Measurements from ENCODE around the gene BOLL. TPM values are rescaled to one million over a fixed set of nuclear protein-coding genes. Genes with fewer than 3 reads are reported as not detected.

The BOLL gene
- total and polyA plus RNA-seq, 4 experiments from 2014 or later: not detected

DNA sequence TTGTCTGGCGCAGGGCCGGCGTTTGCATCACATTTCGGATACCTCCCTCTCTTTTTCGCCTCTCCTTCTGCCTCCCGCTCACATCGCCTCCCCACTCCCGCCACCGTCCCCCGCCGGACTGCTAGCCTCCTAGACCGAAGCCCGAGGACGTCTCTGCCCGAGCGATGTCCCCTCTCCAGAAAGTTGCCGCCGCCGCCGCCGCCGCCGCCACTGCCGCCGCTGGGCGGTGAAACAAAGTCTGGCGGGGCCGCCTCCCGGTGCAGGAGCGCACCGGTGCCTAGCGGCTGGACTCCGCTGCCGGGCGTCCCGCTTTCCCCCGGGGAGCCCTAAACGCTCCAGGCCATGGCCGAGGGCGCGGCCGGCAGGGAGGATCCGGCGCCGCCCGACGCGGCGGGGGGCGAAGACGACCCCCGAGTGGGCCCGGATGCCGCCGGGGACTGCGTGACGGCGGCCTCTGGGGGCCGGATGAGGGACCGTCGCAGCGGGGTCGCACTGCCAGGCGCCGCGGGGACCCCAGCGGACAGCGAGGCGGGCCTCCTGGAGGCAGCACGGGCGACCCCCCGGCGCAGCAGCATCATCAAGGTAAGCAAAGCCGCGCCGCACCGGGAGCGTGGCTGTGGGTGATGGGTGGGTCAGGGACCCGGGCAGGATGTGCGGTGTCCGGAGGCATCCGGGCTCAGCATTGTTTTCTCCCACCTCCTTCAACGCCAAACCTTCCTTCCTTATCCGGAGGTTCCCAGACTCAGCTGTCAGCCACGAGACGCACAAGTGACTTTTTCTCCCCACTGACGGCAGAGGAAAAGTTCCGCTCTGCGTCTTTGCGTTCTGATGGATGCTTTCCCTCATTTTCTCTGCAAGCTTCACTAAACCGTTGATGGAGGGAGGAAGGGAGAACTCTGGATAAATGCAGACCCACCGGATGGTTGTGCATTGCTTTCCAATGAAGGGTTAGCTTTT is 19.9 kb upstream of the BOLL start:
- ChIA-PET CTCF (ENCODE audit: partially characterized antibody) (interaction anchor here (1.0 to 2.7 kb wide), 10 partner anchors 9 to 492 kb away, joined by 3 to 16 read pairs (median 4); no protein-coding TSS in a partner anchor), POLR2A (ENCODE audit: partially characterized antibody) (interaction anchor here (0.7 to 1.5 kb wide), 10 partner anchors 8 to 248 kb away, joined by 3 to 9 read pairs (median 3); partner anchors contain the start of gene MARS2)
- Mint-ChIP-seq H3K4me1 (peaks cover 39 to 59% (median 50%) of the 10 kb centered on the region in 4 donors), H3K36me3 (peaks cover 0 to 5% of the 10 kb centered on the region in 2 donors), H3K4me3 (peak overlapping the region; percentile 88 to 97 (median 92)), H3K27ac (peak overlapping the region; percentile 77 to 94 (median 88)), H3K27me3 (peaks cover 0 to 1% of the 10 kb centered on the region in 2 donors), H3K9me3 (no peaks in the 10 kb centered on the region)
- Histone ChIP-seq H3K27ac (ENCODE audit: low read depth, low read length) (peak overlapping the region; percentile 61), H3K9me3 (ENCODE audit: control insufficient read depth in 1 of 2, low read length in 2 of 2) (no peaks in the 10 kb centered on the region), H3K4me1 (ENCODE audit: insufficient read depth, low read length) (peaks cover 58% of the 10 kb centered on the region), H3K36me3 (ENCODE audit: insufficient read depth, low read length) (no peaks in the 10 kb centered on the region), H3K27me3 (ENCODE audit: insufficient read depth, low read length) (no peaks in the 10 kb centered on the region), H3K4me3 (ENCODE audit: low read length in 2 of 2) (peak overlapping the region; percentile 60 to 82)
- DNase-seq: peak; percentile 26 to 47 (median 32)
- intact Hi-C loops (cut with micrococcal nuclease): loop anchor here (1.0 to 5.0 kb wide), 6 partner anchors 8 to 181 kb away; no protein-coding TSS in a partner anchor

DNA sequence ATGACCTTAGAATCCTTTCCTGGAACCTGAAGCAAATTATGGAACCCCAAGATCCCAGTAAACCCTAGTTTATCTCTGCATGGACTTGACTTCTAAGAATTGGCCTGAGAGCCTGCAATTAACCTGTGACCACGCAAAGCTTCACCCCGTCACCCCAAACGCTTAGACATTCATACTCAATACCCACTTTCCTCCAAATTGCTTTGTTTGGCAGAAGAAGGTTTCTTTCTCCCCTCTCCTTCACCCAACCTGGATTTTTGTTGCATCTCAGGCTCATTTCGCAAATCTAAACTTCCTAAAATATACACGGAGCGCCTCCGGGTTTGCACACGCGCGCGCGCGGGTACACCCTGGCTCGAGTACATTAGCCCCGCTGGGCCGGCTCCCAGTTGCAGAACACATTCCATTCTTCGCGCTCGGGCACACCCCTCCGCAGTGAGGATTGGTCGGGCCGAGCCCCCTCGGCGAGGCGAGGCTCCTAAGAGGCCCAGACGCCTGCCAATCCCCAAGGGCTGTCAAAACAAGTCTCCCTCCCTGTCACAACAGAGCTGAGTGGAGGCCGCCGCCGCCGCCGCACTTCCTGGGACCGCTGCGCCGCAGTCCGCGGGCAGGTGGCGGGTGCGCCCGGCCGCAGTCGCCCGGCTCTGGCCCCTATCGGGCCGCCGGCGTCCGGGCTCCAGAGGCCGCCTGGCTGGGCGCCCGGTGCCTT is 19.1 kb upstream of the BOLL start, which contains the start of gene PLCL1:
TSS of gene PLCL1 (plus strand) at position 545 of the 709 bp plus-strand sequence.
- peak; percentile 89 to 92 (median 90) for DNase-seq
- H3K27me3 ChIP-seq (ENCODE audit: insufficient read depth, low read length): no peaks in the 10 kb centered on the region
- ChIA-PET POLR2A (ENCODE audit: partially characterized antibody) (interaction anchor here (0.7 to 1.5 kb wide), 10 partner anchors 9 to 493 kb away, joined by 3 to 9 read pairs (median 4); partner anchors contain the start of gene MARS2), CTCF (ENCODE audit: partially characterized antibody) (interaction anchor here (1.0 to 2.7 kb wide), 10 partner anchors 10 to 492 kb away, joined by 3 to 16 read pairs (median 3); no protein-coding TSS in a partner anchor)
- Mint-ChIP-seq H3K27me3 (peaks cover 0 to 1% of the 10 kb centered on the region in 2 donors), H3K4me3 (peak within 1 kb of the TSS; percentile 92 to 97 (median 96)), H3K27ac (peak within 1 kb of the TSS; percentile 77 to 94 (median 89)), H3K36me3 (peaks cover 0 to 5% of the 10 kb centered on the region in 2 donors), H3K4me1 (peaks cover 35 to 54% (median 45%) of the 10 kb centered on the region in 4 donors), H3K9me3 (no peaks in the 10 kb centered on the region)
- intact Hi-C loops (cut with micrococcal nuclease): loop anchor here (1.0 to 2.0 kb wide), 5 partner anchors 9 to 182 kb away; no protein-coding TSS in a partner anchor
- peak within 1 kb of the TSS; percentile 61 for H3K27ac ChIP-seq (ENCODE audit: low read depth, low read length)
- no peaks in the 10 kb centered on the region for H3K36me3 ChIP-seq (ENCODE audit: insufficient read depth, low read length)
- H3K4me3 ChIP-seq (ENCODE audit: low read length in 2 of 2): peak within 1 kb of the TSS; percentile 60 to 82
- H3K9me3 ChIP-seq (ENCODE audit: control insufficient read depth in 1 of 2, low read length in 2 of 2): no peaks in the 10 kb centered on the region
- H3K4me1 ChIP-seq (ENCODE audit: insufficient read depth, low read length): peaks cover 50% of the 10 kb centered on the region

DNA sequence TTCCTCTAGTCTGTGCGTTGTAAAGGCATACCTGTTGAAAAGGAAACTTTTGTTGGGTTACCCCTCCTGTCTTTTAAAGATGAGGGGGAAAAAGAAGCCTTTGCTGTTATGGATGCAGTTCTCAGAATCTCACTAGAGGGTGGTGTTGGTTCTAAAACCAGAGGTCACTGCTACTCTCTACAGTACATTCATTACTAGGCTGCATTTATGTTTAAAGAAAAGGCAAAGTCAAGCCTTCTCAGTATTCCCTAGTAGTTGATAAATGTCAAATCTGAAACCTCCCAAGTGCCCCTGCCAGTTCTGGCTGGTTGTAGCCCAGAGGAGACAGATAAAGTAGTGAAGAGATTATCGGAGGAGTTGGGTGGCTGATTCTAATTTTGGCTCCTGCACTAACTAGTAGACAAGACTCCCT is 17.9 kb upstream of the BOLL start:
- CTCF ChIA-PET (ENCODE audit: partially characterized antibody): interaction anchor here (1.0 to 2.7 kb wide), 5 partner anchors 10 to 494 kb away, joined by 3 to 16 read pairs (median 11); no protein-coding TSS in a partner anchor
- peaks cover 1 to 2% of the 10 kb centered on the region in 2 donors for H3K27me3 Mint-ChIP-seq

DNA sequence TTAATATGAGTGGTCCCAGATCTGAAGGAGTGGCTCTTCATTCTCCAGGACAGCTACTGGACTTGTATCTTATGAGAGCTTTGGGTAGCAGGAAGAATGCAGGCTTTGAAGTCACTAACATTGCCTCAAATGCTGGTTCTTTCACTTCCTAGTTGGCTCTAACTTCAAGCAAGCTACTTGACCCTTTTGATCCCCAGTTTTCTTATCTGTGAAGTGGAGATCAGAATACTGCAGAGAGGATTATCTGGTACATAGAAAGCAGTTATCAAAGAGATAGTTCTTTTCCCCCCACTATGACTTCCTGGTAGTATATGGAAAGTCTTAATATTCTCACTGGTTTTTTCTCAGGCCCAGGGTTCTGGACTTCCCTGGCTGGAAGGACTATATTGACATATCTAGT is 15.9 kb upstream of the BOLL start:
- H3K27me3 ChIP-seq (ENCODE audit: insufficient read depth, low read length): no peaks in the 10 kb centered on the region
- intact Hi-C loops (cut with micrococcal nuclease): no loop called here
- Mint-ChIP-seq H3K4me1 (peaks cover 13 to 22% (median 20%) of the 10 kb centered on the region in 4 donors), H3K27me3 (peaks cover 1 to 5% of the 10 kb centered on the region in 2 donors), H3K4me3 (no peak overlapping the region), H3K36me3 (peaks cover 0 to 4% of the 10 kb centered on the region in 2 donors), H3K27ac (no peak overlapping the region), H3K9me3 (no peaks in the 10 kb centered on the region)
- no peaks in the 10 kb centered on the region for H3K36me3 ChIP-seq (ENCODE audit: insufficient read depth, low read length)
- CTCF ChIA-PET (ENCODE audit: partially characterized antibody): interaction anchor here (1.2 to 4.3 kb wide), 7 partner anchors 8 to 498 kb away, joined by 3 to 30 read pairs (median 5); no protein-coding TSS in a partner anchor
- H3K27ac ChIP-seq (ENCODE audit: low read depth, low read length): no peak overlapping the region
- no peak for DNase-seq
- POLR2A ChIA-PET (ENCODE audit: partially characterized antibody): no interaction called here
- H3K9me3 ChIP-seq (ENCODE audit: control insufficient read depth in 1 of 2, low read length in 2 of 2): no peaks in the 10 kb centered on the region
- H3K4me3 ChIP-seq (ENCODE audit: low read length in 2 of 2): no peak overlapping the region
- H3K4me1 ChIP-seq (ENCODE audit: insufficient read depth, low read length): peaks cover 20% of the 10 kb centered on the region

More for the DNA sequence above, 17.9 kb upstream of the BOLL start:
- POLR2A ChIA-PET (ENCODE audit: partially characterized antibody): no interaction called here
- peak in 4 of 5 donors; percentile 55 to 65 (median 60) for DNase-seq
- H3K36me3 Mint-ChIP-seq: peaks cover 0 to 5% of the 10 kb centered on the region in 2 donors
- peaks cover 27 to 42% (median 36%) of the 10 kb centered on the region in 4 donors for H3K4me1 Mint-ChIP-seq
- peak overlapping the region in 2 of 7 donors; percentile 69 to 79 for H3K27ac Mint-ChIP-seq
- intact Hi-C loops (cut with micrococcal nuclease): loop anchor here (1.0 kb wide), 3 partner anchors 251 to 493 kb away; no protein-coding TSS in a partner anchor
- Histone ChIP-seq H3K9me3 (ENCODE audit: control insufficient read depth in 1 of 2, low read length in 2 of 2) (no peaks in the 10 kb centered on the region), H3K36me3 (ENCODE audit: insufficient read depth, low read length) (no peaks in the 10 kb centered on the region), H3K27me3 (ENCODE audit: insufficient read depth, low read length) (no peaks in the 10 kb centered on the region), H3K4me3 (ENCODE audit: low read length in 2 of 2) (no peak overlapping the region), H3K4me1 (ENCODE audit: insufficient read depth, low read length) (peaks cover 39% of the 10 kb centered on the region), H3K27ac (ENCODE audit: low read depth, low read length) (no peak overlapping the region)
- no peaks in the 10 kb centered on the region for H3K9me3 Mint-ChIP-seq
- H3K4me3 Mint-ChIP-seq: peak overlapping the region; percentile 48 to 82 (median 54)

DNA sequence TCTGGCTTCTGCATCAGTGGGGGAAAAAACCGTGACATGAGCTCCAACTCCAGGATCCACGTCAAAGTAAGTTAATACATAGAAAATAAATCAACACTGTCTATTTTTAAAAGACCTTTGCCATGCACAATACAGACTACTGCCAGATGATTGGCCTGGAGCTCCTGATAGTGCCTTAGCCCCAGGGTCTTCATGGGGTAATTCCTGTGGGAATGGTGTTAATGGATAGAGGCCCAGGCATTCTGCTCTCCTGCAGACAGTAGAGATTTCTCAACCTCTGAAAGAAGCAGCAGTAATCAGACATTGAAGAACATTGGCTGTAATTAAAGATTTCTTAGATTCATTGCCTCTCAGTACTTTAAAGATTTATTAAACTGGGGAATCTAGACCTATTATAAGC is 15.0 kb upstream of the BOLL start:
- Mint-ChIP-seq H3K9me3 (no peaks in the 10 kb centered on the region), H3K27ac (no peak overlapping the region), H3K4me3 (no peak overlapping the region), H3K4me1 (peaks cover 8 to 14% (median 13%) of the 10 kb centered on the region in 4 donors), H3K36me3 (peaks cover 0 to 2% of the 10 kb centered on the region in 2 donors), H3K27me3 (peaks cover 1 to 5% of the 10 kb centered on the region in 2 donors)
- Histone ChIP-seq H3K4me1 (ENCODE audit: insufficient read depth, low read length) (peaks cover 12% of the 10 kb centered on the region), H3K27me3 (ENCODE audit: insufficient read depth, low read length) (no peaks in the 10 kb centered on the region), H3K36me3 (ENCODE audit: insufficient read depth, low read length) (no peaks in the 10 kb centered on the region), H3K27ac (ENCODE audit: low read depth, low read length) (no peak overlapping the region), H3K9me3 (ENCODE audit: control insufficient read depth in 1 of 2, low read length in 2 of 2) (no peaks in the 10 kb centered on the region), H3K4me3 (ENCODE audit: low read length in 2 of 2) (no peak overlapping the region)
- intact Hi-C loops (cut with micrococcal nuclease): no loop called here
- ChIA-PET POLR2A (ENCODE audit: partially characterized antibody) (no interaction called here), CTCF (ENCODE audit: partially characterized antibody) (interaction anchor here (1.2 to 4.3 kb wide), 6 partner anchors 9 to 499 kb away, joined by 3 to 30 read pairs (median 6); no protein-coding TSS in a partner anchor)
- no peak for DNase-seq

DNA sequence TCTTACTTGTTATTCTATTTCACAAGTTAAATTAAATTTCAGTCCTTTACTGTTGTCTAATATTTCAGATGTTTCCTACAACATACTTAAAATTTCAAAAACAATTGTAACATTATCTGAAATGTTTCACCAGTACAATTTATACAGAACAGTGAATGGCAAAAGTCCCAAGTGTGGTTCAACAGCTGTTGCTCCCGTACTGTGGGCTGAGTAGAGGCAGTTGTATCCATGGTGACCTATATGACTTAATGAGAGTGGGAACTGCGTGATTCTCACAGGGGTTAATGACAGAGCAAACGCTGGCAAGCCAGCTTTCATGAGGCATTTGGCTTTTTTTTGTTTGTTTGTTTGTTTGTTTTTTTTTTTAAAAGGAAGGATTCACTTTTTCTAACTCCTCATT is 13.9 kb upstream of the BOLL start:
- no peak overlapping the region for H3K4me3 Mint-ChIP-seq
- H3K4me1 Mint-ChIP-seq: peaks cover 5 to 11% (median 9%) of the 10 kb centered on the region in 4 donors
- H3K4me3 ChIP-seq (ENCODE audit: low read length in 2 of 2): no peak overlapping the region
- DNase-seq: no peak
- H3K27me3 ChIP-seq (ENCODE audit: insufficient read depth, low read length): no peaks in the 10 kb centered on the region
- H3K9me3 Mint-ChIP-seq: no peaks in the 10 kb centered on the region
- H3K9me3 ChIP-seq (ENCODE audit: control insufficient read depth in 1 of 2, low read length in 2 of 2): no peaks in the 10 kb centered on the region
- POLR2A ChIA-PET (ENCODE audit: partially characterized antibody): interaction anchor here (0.6 kb wide), 1 partner anchor 283 kb away, joined by 3 read pairs; the partner anchor contains the start of gene MOB4
- CTCF ChIA-PET (ENCODE audit: partially characterized antibody): interaction anchor here (0.7 to 4.3 kb wide), 3 partner anchors 328 to 498 kb away, joined by 3 to 30 read pairs (median 29); no protein-coding TSS in a partner anchor
- intact Hi-C loops (cut with micrococcal nuclease): no loop called here
- H3K36me3 ChIP-seq (ENCODE audit: insufficient read depth, low read length): no peaks in the 10 kb centered on the region
- H3K27ac ChIP-seq (ENCODE audit: low read depth, low read length): no peak overlapping the region
- H3K27me3 Mint-ChIP-seq: peaks cover 1 to 9% of the 10 kb centered on the region in 2 donors
- H3K36me3 Mint-ChIP-seq: no peaks in the 10 kb centered on the region
- no peak overlapping the region for H3K27ac Mint-ChIP-seq
- H3K4me1 ChIP-seq (ENCODE audit: insufficient read depth, low read length): peaks cover 10% of the 10 kb centered on the region

All from CD4-positive, alpha-beta memory T cell (primary cell).